ENCODE data around the gene NPFF. TPM values are rescaled to one million over a fixed set of nuclear protein-coding genes. Genes with fewer than 3 reads are reported as not detected.

The NPFF gene
- total RNA-seq, 2 donors from 2014 or later, result not detected

DNA sequence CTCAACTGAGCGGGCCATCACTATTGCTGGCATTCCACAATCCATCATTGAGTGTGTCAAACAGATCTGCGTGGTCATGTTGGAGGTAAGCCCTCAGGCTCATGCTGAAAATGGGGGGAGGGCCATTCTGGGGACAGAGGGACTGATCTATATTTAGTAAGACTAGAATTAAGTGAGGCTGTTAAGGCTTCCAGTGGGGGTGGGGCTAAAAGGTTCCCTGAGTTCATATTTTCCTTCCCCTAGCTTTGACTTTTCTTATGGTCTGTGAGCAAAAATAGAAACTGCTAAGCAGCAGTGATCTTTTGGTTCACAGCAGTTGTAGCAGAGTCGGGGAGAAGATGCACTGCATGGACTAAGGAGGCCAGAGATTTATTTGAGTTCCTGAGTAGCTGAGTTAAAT, 46.2 kb downstream of the NPFF start:
- DNase-seq (ENCODE audit: low spot score), result no peak
- intact Hi-C loops (cut with DNase I), result no loop called here

DNA sequence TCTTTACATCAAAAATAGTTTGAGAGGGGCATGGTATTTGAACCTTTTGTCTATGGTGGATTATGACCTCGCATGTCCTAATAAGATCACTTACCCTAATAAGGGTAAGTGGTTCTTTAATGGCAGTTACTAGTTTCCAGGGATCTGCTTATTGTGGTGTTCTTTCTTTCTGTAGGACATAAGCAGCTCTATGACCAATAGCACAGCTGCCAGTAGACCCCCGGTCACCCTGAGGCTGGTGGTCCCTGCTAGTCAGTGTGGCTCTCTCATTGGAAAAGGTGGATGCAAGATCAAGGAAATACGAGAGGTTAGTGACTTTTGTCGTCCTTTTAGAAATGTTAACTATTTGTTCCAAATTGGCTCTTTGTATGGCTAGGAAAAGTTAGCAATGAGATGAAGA, 48.2 kb downstream of the NPFF start:
- no peak for DNase-seq (ENCODE audit: low spot score)
- intact Hi-C loops (cut with DNase I), result no loop called here

Other genes starting within 250 kb of the NPFF start
- 1 to 10 TPM in 1 of 2 donors, under 1 TPM in 1; 0.62 to 1.0 TPM for gene ESPL1, start 239.2 kb downstream of the NPFF start, total RNA-seq
- 100 to 1,000 TPM; 473 to 486 TPM for gene PFDN5, start 211.9 kb downstream of the NPFF start, total RNA-seq
- gene MYG1, start 207.8 kb downstream of the NPFF start, total RNA-seq, result 10 to 100 TPM; 35.6 to 37.8 TPM
- 10 to 100 TPM; 29.5 to 35.3 TPM for gene AAAS, start 185.9 kb downstream of the NPFF start, total RNA-seq
- not detected for gene SP7, start 171.1 kb downstream of the NPFF start, total RNA-seq
- 10 to 100 TPM; 55.1 to 59.9 TPM for gene SP1, start 127.3 kb downstream of the NPFF start, total RNA-seq
- not detected for gene AMHR2, start 83.6 kb downstream of the NPFF start, total RNA-seq
- 100 to 1,000 TPM in 1 of 2 donors, 10 to 100 TPM in 1; 99.1 to 102 TPM for gene PRR13, start 65.8 kb downstream of the NPFF start, total RNA-seq
- 100 to 1,000 TPM; 500 to 501 TPM for gene PCBP2, start 55.4 kb downstream of the NPFF start, total RNA-seq
- gene MAP3K12, start 8.0 kb downstream of the NPFF start, total RNA-seq, result 10 to 100 TPM; 21.7 to 29.4 TPM
- gene TARBP2, start 6.2 kb downstream of the NPFF start, total RNA-seq, result 10 to 100 TPM; 12.8 to 16.8 TPM
- 10 to 100 TPM; 58.1 to 61.2 TPM for gene ATF7, start 118.9 kb upstream of the NPFF start, total RNA-seq
- 100 to 1,000 TPM; 132 to 168 TPM for gene ATP5MC2, start 168.6 kb upstream of the NPFF start, total RNA-seq
- gene CALCOCO1, start 220.0 kb upstream of the NPFF start, total RNA-seq, result 100 to 1,000 TPM; 124 to 131 TPM
- gene CISTR, start 244.5 kb upstream of the NPFF start, total RNA-seq, result not detected

Data from posterior vena cava (tissue), 2 donors.